ENCODE data around the gene GDPD4. TPM values are rescaled to one million over a fixed set of nuclear protein-coding genes. Genes with fewer than 3 reads are reported as not detected.

GDPD4 gene
- total RNA-seq, 1 experiment from 2014 or later = not detected

DNA sequence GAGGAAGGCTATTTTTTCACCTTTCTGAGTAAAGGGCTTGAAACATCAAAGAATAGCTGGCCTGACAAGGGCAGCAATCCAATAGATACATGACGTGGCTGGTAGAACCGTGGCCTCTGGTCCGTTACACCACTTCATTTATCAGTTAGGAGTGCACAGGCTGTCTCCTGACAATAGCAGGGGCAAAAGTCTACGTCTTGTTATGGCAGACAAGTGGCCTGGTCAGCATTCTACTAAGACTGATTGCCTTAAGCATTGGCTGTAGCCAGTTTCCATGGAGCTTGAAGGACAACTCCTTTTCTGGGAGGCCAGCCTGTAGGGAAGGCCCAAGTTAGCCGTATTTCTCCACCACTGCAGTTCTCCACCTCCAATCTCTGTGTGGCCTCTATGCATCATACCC, 9.2 kb upstream of the GDPD4 start:
- Histone ChIP-seq H3K4me3 (ENCODE audit: low read length) (no peak overlapping the region), H3K9me2 (replicated peaks; ENCODE audit: low read length) (no peaks in the 10 kb centered on the region), H3K27ac (ENCODE audit: low read length) (no peak overlapping the region), H3K4me1 (ENCODE audit: insufficient read depth, low read length) (peaks cover 4% of the 10 kb centered on the region; the same call in 1 of the 2 replicates), H4K20me1 (ENCODE audit: low read length) (no peaks in the 10 kb centered on the region), H2AFZ (ENCODE audit: low read length) (no peak overlapping the region), H3K9ac (ENCODE audit: low read length) (no peak overlapping the region), H3K27me3 (ENCODE audit: low read length) (no peaks in the 10 kb centered on the region), H3K36me3 (ENCODE audit: low read depth, low read length) (no peaks in the 10 kb centered on the region), H3K9me3 (ENCODE audit: low read length) (no peaks in the 10 kb centered on the region), H3F3A (ENCODE audit: low read length, unreplicated experiment) (no peaks in the 10 kb centered on the region), H3K79me2 (ENCODE audit: low read length) (no peaks in the 10 kb centered on the region), H3K4me2 (ENCODE audit: low read length) (no peak overlapping the region)
- BruUV-seq (replicated peaks) = no TSS peak
- DNase-seq (no peak), ATAC-seq (no peak)
- CTCF ChIA-PET = no interaction called here
- intact Hi-C loops (cut with micrococcal nuclease) = loop anchor here (5.0 to 10.0 kb wide), 2 partner anchors 62 to 66 kb away; no protein-coding TSS in a partner anchor
- TF ChIP-seq CTCF (conservative IDR thresholded peaks at IDR 0.05; ENCODE audit: low read depth, low read length) (no peak), EZH2 (IDR thresholded peaks at IDR 0.05; ENCODE audit: low read length, unreplicated experiment) (no peak), EZH2phosphoT487 (IDR thresholded peaks at IDR 0.05; ENCODE audit: borderline replicate concordance, low read length) (no peak)
- POLR2A ChIA-PET (ENCODE audit: unreplicated experiment) = no interaction called here

- no peak for DNase-seq
- Histone ChIP-seq H3K4me3 (ENCODE audit: low read length) (no peak overlapping the region), H3K9ac (ENCODE audit: low read length) (no peak overlapping the region), H3F3A (ENCODE audit: low read length, unreplicated experiment) (no peaks in the 10 kb centered on the region), H4K20me1 (ENCODE audit: low read length) (no peaks in the 10 kb centered on the region), H3K27me3 (ENCODE audit: low read length) (no peaks in the 10 kb centered on the region), H3K79me2 (ENCODE audit: low read length) (no peaks in the 10 kb centered on the region), H2AFZ (ENCODE audit: low read length) (no peak overlapping the region), H3K36me3 (ENCODE audit: low read depth, low read length) (no peaks in the 10 kb centered on the region), H3K27ac (ENCODE audit: low read length) (no peak overlapping the region), H3K9me2 (replicated peaks; ENCODE audit: low read length) (no peaks in the 10 kb centered on the region), H3K4me2 (ENCODE audit: low read length) (no peak overlapping the region), H3K9me3 (ENCODE audit: low read length) (no peaks in the 10 kb centered on the region), H3K4me1 (ENCODE audit: insufficient read depth, low read length) (peaks cover 4% of the 10 kb centered on the region; the same call in 1 of the 2 replicates)
- ChIA-PET POLR2A (ENCODE audit: unreplicated experiment) (no interaction called here), CTCF (no interaction called here)
- ATAC-seq = no peak
- TF ChIP-seq EZH2 (IDR thresholded peaks at IDR 0.05; ENCODE audit: low read length, unreplicated experiment) (no peak), CTCF (conservative IDR thresholded peaks at IDR 0.05; ENCODE audit: low read depth, low read length) (no peak), EZH2phosphoT487 (IDR thresholded peaks at IDR 0.05; ENCODE audit: borderline replicate concordance, low read length) (no peak)
- intact Hi-C loops (cut with micrococcal nuclease) = loop anchor here (5.0 to 10.0 kb wide), 3 partner anchors 63 to 115 kb away; no protein-coding TSS in a partner anchor
- BruUV-seq (replicated peaks) = no TSS peak
Measured at GRCh38 chr11:77309401-77310085, 8.1 kb upstream of the GDPD4 start.

- Histone ChIP-seq H3K27me3 (ENCODE audit: low read length) (no peaks in the 10 kb centered on the region), H3F3A (ENCODE audit: low read length, unreplicated experiment) (no peaks in the 10 kb centered on the region), H3K9me2 (replicated peaks; ENCODE audit: low read length) (no peaks in the 10 kb centered on the region), H4K20me1 (ENCODE audit: low read length) (no peaks in the 10 kb centered on the region), H3K9ac (ENCODE audit: low read length) (no peak overlapping the region), H3K4me1 (ENCODE audit: insufficient read depth, low read length) (peaks cover 4% of the 10 kb centered on the region; the same call in 1 of the 2 replicates), H2AFZ (ENCODE audit: low read length) (no peak overlapping the region), H3K27ac (ENCODE audit: low read length) (no peak overlapping the region), H3K4me2 (ENCODE audit: low read length) (no peak overlapping the region), H3K79me2 (ENCODE audit: low read length) (no peaks in the 10 kb centered on the region), H3K9me3 (ENCODE audit: low read length) (no peaks in the 10 kb centered on the region), H3K4me3 (ENCODE audit: low read length) (no peak overlapping the region), H3K36me3 (ENCODE audit: low read depth, low read length) (no peaks in the 10 kb centered on the region)
- ATAC-seq (no peak), DNase-seq (no peak)
- BruUV-seq (replicated peaks) = no TSS peak
- intact Hi-C loops (cut with micrococcal nuclease) = loop anchor here (10.0 kb wide), 1 partner anchor 114 kb away; no protein-coding TSS in a partner anchor
- CTCF ChIA-PET = no interaction called here
- POLR2A ChIA-PET (ENCODE audit: unreplicated experiment) = no interaction called here
- TF ChIP-seq CTCF (conservative IDR thresholded peaks at IDR 0.05; ENCODE audit: low read depth, low read length) = no peak
- TF ChIP-seq EZH2phosphoT487 (IDR thresholded peaks at IDR 0.05; ENCODE audit: borderline replicate concordance, low read length) = no peak
- TF ChIP-seq EZH2 (IDR thresholded peaks at IDR 0.05; ENCODE audit: low read length, unreplicated experiment) = no peak
Measured at GRCh38 chr11:77308838-77309237, 7.4 kb upstream of the GDPD4 start.

All from PC-3 (cell line).